RWPE1 (cell line): ENCODE data around the gene GPX3.

Source experiments
- CTCF ChIA-PET: fragments of 350-600 bp; sonication (Branson Sonifier 250); formaldehyde crosslinking; extraction: SDS; loops from one replicate; lab custom pipeline; 2021; lab: Yijun Ruan, JAX
- POLR2A ChIA-PET: fragments of 400-600 bp; formaldehyde crosslinking; extraction: SDS; loops from one replicate; lab custom pipeline; 2020; ENCODE audit warnings: antibody characterized with exemption; ENCODE audit not compliant: low non-redundant PET; lab: Yijun Ruan, JAX
- DNase-seq: peaks from one replicate; pipeline ENCODE4 v3.0.0; 2012; ENCODE audit warnings: low spot score
- H3K27ac ChIP-seq: fragments of 450-650 bp; 2 replicates; pipeline ENCODE4 v1.5.1; 2017
- TF ChIP-seq, protein P1 (sequence below): fragments of 450-650 bp; conservative IDR thresholded peaks from 2 replicates; pipeline ENCODE4 v1.5.1; 2017; ENCODE audit warnings: low read depth, mild to moderate bottlenecking

GPX3 gene

DNA sequence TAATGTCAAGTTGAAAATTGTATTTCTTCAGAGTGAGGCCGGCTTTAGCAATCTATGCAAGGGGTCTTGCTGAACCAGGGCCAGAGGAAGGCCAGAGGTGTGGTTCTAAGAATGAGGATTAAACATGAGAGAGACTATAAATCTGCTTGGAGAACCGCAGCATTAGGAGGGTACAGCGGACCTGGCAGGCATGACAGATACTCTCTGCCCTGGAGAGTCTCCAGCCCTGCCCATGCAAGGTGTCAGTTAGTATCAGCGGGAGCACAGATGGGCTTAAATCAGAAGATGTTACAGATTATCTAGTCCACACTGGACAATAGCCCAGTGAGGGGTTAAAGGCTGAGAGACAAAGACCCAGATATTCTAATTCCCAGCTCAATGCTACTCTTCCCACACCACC, 11.5 kb upstream of the GPX3 start:
- no peak overlapping the region for H3K27ac ChIP-seq
- POLR2A ChIA-PET, result no interaction called here
- no peak for DNase-seq
- CTCF ChIA-PET, result no interaction called here
- TF ChIP-seq, protein P1, sequence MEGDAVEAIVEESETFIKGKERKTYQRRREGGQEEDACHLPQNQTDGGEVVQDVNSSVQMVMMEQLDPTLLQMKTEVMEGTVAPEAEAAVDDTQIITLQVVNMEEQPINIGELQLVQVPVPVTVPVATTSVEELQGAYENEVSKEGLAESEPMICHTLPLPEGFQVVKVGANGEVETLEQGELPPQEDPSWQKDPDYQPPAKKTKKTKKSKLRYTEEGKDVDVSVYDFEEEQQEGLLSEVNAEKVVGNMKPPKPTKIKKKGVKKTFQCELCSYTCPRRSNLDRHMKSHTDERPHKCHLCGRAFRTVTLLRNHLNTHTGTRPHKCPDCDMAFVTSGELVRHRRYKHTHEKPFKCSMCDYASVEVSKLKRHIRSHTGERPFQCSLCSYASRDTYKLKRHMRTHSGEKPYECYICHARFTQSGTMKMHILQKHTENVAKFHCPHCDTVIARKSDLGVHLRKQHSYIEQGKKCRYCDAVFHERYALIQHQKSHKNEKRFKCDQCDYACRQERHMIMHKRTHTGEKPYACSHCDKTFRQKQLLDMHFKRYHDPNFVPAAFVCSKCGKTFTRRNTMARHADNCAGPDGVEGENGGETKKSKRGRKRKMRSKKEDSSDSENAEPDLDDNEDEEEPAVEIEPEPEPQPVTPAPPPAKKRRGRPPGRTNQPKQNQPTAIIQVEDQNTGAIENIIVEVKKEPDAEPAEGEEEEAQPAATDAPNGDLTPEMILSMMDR, result no peak

DNA sequence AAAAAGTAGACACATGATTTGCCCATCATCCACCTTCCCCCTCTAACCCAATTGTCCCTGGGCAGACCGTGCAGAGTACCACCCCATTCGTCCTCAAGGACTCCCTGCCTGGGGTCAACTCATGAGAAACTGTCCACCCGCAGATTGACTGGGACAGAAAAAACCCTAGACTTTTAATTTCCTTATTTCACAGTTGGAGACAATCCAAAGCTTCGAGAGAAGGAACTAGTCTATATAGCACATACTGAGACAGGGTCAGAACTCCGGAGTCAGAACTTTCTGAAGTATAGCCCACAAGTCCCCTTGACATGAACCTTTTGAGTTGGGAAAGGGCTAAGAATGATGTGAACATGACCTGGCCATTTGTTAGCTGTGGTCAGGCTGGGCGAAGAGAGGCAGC, 7.5 kb upstream of the GPX3 start:
- CTCF ChIA-PET, result interaction anchor here (1.1 to 1.2 kb wide), 4 partner anchors 11 to 40 kb away, joined by 3 to 7 read pairs (median 4); no protein-coding TSS in a partner anchor
- TF ChIP-seq, protein P1, result no peak
- POLR2A ChIA-PET, result no interaction called here
- DNase-seq, result no peak
- H3K27ac ChIP-seq, result no peak overlapping the region

DNA sequence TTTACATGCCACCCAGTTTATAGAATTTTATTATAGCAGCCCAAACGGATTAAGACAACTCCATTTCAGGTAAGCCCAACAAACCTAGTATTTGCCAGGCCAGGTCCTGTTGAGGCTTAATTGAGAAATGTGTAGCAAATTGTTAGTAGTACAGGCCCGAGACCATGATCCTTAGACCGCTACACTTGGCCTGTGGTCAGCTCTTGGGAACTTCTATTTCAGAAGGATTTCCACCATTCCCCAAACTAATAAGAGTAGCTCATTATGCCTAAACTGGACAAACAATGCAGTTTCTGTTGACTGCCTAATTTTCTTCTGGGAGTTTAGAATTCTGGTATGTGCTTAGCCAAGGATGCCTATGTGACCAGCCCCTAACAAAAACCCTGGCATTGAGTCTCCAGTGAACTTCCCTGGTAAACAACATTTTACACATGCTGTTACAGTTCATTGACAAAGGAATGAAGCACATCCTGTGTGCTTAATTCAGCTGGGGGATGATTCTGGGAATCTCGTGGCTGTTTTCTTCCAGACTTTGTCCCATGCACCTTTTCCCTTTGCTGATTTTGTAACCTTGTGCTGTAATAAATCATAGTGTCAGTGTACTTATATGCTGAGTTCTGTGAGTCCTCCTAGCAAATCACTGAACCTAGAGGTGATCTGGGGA, 5.6 kb upstream of the GPX3 start:
- DNase-seq, result no peak
- TF ChIP-seq, protein P1, result no peak
- ChIA-PET POLR2A (no interaction called here), CTCF (interaction anchor here (0.7 kb wide), 1 partner anchor 13 kb away, joined by 3 read pairs; no protein-coding TSS in a partner anchor)
- H3K27ac ChIP-seq, result no peak overlapping the region

DNA sequence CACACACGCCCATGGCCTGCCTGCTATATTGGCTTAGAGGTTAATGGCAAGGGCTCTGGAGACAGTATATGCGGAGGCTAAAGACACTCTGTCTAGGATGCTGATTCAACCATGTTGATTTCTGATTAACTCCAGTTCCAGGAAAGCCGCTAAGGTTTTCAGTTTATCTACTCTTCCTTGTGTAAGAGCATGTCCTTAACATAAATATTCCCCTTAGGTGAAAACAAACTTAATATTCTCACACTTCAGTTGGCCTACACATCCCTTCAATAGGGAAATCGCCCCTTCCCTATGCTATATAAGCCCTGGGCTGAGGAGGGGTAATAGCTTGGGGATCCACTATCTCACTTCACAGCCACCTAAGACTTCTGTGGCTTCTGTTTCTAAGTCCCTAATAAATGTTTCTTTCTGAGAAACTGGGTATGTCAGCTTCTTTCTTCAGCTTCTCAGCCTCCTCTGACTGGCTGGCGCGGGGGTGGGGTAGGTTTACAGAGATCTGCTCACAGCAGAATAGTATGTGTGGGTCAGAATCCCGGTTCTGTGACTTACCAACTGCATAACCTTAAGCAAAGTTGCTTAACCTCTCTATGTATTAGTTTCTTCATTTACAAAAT, 4.3 kb upstream of the GPX3 start:
- ChIA-PET CTCF (no interaction called here), POLR2A (interaction anchor here (0.5 kb wide), 1 partner anchor 200 kb away, joined by 3 read pairs; no protein-coding TSS in a partner anchor)

DNA sequence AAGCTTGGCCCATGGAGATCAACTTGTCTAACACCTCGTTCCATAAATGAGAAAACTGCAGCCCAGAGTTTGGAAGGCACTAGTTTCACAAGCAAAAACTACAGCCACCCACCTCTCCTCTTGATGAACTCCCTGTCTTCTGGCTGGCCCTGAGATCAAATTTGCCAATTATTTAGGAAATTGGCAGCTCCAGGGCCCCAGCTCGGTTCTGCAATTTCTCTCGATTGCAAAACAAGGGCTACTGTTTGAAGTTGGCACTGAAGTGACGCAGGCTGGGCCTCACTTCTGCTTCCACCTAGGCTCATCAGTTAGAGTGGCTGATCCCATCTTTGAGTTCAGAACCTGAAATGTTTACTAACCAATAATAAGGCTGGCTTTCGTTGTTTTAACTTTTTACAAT, 3.7 kb upstream of the GPX3 start:
- TF ChIP-seq, protein P1, result no peak
- ChIA-PET POLR2A (no interaction called here), CTCF (interaction anchor here (0.9 to 1.0 kb wide), 2 partner anchors 14 to 109 kb away, joined by 3 to 4 read pairs; no protein-coding TSS in a partner anchor)
- no peak for DNase-seq
- H3K27ac ChIP-seq, result no peak overlapping the region

More for the DNA sequence above, 4.3 kb upstream of the GPX3 start:
- no peak overlapping the region for H3K27ac ChIP-seq
- no peak for DNase-seq
- TF ChIP-seq, protein P1, result no peak

DNA sequence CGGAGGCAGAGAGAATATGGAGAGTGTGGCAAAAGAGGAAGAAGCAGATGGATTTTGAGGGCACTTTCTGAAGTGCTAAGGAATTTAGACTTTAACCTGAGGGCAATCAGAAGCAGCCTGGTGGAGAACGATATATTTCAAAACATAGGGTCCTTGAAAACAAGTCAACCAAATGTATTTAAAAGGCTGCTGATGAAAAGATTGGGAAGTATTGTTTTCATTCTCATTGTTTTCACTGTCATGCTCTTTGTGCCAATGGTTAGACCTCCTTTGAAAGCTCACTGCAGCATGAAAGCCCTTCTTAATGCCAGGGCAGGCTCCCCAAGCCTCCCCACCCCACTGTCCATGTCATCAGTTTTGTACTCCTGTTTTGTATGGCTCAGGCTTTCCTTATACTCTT, 2.5 kb upstream of the GPX3 start:
- ChIA-PET CTCF (interaction anchor here (0.8 kb wide), 1 partner anchor 147 kb away, joined by 3 read pairs; no protein-coding TSS in a partner anchor), POLR2A (no interaction called here)
- TF ChIP-seq, protein P1, result no peak
- no peak overlapping the region for H3K27ac ChIP-seq
- DNase-seq, result no peak
